C4-2B (cell line): ENCODE data around the gene ZNF506.

Experiments
- ZFX ChIP-seq: fragments of 450-650 bp; IDR thresholded peaks from 2 replicates; pipeline ENCODE4 v1.6.1; 2017
- TF ChIP-seq, protein P1 (sequence below): fragments of 450-650 bp; conservative IDR thresholded peaks from 2 replicates; pipeline ENCODE4 v1.5.1; 2017; ENCODE audit warnings: mild to moderate bottlenecking

DNA sequence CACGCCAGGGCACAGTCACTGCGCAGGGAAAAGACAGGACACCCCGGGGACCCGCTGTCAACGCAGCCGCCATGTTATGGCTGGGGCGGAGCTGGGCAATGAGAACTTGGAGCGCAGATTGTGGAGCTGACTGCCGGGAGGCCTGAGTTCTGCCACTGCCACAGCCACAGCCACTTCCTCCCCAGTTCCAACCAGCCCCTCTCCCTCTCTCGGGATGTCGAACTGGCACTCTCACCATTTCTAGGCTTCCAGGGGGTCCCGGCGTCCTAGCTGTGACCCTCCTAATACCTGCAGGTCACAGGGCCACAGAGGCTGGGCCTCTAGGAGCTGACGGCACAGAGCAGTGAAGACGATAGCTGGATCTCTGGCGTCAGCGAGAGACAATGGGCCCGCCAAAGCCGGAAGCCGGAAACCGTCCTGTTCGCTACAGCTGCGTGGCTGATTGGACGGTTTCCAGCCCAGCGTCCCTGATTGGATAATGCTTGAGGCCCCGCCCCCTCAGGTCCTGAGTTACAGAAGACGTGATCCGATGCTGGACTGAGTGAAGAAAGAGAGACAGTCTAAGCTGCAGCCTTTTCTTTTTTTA lies at the start of gene ZNF506:
- TF ChIP-seq, protein P1, sequence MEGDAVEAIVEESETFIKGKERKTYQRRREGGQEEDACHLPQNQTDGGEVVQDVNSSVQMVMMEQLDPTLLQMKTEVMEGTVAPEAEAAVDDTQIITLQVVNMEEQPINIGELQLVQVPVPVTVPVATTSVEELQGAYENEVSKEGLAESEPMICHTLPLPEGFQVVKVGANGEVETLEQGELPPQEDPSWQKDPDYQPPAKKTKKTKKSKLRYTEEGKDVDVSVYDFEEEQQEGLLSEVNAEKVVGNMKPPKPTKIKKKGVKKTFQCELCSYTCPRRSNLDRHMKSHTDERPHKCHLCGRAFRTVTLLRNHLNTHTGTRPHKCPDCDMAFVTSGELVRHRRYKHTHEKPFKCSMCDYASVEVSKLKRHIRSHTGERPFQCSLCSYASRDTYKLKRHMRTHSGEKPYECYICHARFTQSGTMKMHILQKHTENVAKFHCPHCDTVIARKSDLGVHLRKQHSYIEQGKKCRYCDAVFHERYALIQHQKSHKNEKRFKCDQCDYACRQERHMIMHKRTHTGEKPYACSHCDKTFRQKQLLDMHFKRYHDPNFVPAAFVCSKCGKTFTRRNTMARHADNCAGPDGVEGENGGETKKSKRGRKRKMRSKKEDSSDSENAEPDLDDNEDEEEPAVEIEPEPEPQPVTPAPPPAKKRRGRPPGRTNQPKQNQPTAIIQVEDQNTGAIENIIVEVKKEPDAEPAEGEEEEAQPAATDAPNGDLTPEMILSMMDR: no peak
- TF ChIP-seq ZFX: no peak
